Effector memory CD8-positive, alpha-beta T cell (primary cell): ENCODE data around the gene TSC2.

ENCODE experiments used
- ATAC-seq: fragments of 150-1000 bp; cut with Tn5 transposase; replicated peaks from 2 replicates; pipeline ENCODE4 v1.10.0; 2021; ENCODE audit warnings: mild to moderate bottlenecking, moderate library complexity
- DNase-seq, 3 experiments: peaks; one replicate each; pipeline ENCODE4 v3.0.0; 2021
- H3K27ac Mint-ChIP-seq, 2 donors: one replicate each; pipeline ENCODE4 v1.8.0; 2022; ENCODE audit warnings: mild to moderate bottlenecking in 2 of 2, mixed read lengths in 2 of 2, moderate library complexity in 2 of 2
- H3K27me3 Mint-ChIP-seq, 2 donors: one replicate each; pipeline ENCODE4 v1.8.0; 2022; ENCODE audit warnings: mixed read lengths in 2 of 2
- H3K36me3 Mint-ChIP-seq: one replicate; pipeline ENCODE4 v1.8.0; 2022; ENCODE audit warnings: mild to moderate bottlenecking, moderate library complexity, mixed read lengths; ENCODE audit not compliant: insufficient read depth
- H3K4me1 Mint-ChIP-seq, 2 donors: one replicate each; pipeline ENCODE4 v1.8.0; 2022; ENCODE audit warnings: low read depth in 2 of 2, mixed read lengths in 2 of 2
- H3K4me3 Mint-ChIP-seq, 2 donors: one replicate each; pipeline ENCODE4 v1.8.0; 2022; ENCODE audit warnings: mild to moderate bottlenecking in 2 of 2, mixed read lengths in 2 of 2, moderate library complexity in 2 of 2
- H3K9me3 Mint-ChIP-seq, 2 donors: one replicate each; pipeline ENCODE4 v1.8.0; 2022; ENCODE audit warnings: mixed read lengths in 2 of 2

TSC2 gene

DNA sequence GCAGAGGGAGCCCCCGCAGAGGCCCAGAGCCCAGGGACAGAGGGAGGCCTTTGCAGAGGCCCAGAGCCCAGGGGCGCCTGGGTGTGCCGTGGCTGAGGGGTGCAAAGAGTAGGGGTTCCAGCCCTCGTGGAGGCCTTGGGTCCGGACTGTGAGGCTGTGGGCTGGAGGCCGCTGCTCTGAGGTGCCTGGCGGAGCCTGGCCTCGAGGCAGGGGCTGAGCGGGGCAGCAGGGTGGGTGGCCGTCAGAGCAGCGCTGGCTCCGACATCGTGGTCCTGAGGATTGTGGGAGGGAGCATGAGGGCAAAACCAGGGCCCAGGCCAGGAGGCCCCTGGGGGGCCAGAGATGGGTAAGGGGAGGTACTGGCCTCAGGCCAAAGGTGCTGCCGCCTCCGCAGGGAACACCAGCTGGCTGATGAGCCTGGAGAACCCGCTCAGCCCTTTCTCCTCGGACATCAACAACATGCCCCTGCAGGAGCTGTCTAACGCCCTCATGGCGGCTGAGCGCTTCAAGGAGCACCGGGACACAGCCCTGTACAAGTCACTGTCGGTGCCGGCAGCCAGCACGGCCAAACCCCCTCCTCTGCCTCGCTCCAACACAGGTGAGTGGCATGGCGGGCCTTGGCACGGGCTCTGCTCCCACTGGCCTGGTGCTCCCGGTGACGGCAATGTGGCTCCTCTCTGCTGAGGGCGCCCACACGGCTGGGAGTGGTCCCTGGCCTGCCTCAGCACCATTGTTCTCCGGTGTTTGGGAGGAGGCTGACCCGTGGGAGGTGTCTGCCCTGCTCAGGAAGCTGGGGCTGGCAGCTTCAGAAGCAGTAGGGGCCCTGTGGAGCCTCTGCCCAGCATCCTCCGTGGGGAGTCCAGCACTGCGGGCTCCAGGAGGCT is 33.7 kb downstream of the TSC2 start:
- Mint-ChIP-seq H3K36me3 (peaks cover 23% of the 10 kb centered on the region), H3K4me3 (no peak overlapping the region), H3K27ac (no peak overlapping the region), H3K9me3 (no peaks in the 10 kb centered on the region), H3K4me1 (peaks cover 0 to 2% of the 10 kb centered on the region in 2 donors), H3K27me3 (no peaks in the 10 kb centered on the region)
- no peak for DNase-seq
- no peak for ATAC-seq

DNA sequence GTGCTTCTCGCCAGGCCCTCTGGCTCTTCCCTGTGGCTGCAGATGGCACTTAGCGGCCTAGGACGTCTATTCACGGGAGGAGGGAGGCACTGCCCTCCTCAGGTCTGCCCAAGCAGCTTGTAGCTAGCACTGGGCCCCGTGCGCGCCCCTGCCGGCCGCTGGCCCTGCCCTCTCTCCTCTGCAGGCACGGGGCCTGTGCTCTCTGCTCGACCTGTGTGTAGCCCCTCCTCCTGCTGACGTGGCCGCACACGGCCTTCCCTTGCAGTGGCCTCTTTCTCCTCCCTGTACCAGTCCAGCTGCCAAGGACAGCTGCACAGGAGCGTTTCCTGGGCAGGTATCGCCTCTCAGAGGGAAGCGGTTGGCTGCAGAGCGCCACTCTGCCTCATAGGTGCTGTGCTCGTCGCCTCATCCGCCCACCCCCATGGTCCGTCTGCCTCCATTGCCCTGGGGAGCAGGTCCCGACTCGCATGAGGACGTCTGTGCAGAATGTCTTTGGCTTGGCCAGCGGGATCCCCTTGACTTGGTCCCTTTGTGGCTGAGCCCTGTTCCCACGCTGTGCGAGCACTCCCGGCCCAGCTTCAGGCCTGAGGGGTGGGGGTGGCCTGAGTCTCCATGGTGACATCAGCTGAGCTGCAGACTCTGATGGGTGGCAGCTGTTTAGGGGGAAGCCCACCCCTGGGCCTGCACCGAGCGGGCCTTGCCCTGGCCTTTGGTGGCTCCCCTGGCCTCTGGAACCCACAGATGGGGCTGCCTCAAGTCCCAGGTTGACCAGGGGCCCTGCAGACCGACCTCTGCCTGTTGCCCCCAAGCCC is 34.6 kb downstream of the TSC2 start:
- Mint-ChIP-seq H3K9me3 (no peaks in the 10 kb centered on the region), H3K27ac (peak overlapping the region; percentile 58 to 81), H3K36me3 (peaks cover 23% of the 10 kb centered on the region), H3K4me3 (no peak overlapping the region), H3K27me3 (no peaks in the 10 kb centered on the region), H3K4me1 (peaks cover 0 to 2% of the 10 kb centered on the region in 2 donors)
- ATAC-seq (no peak), DNase-seq (no peak)

DNA sequence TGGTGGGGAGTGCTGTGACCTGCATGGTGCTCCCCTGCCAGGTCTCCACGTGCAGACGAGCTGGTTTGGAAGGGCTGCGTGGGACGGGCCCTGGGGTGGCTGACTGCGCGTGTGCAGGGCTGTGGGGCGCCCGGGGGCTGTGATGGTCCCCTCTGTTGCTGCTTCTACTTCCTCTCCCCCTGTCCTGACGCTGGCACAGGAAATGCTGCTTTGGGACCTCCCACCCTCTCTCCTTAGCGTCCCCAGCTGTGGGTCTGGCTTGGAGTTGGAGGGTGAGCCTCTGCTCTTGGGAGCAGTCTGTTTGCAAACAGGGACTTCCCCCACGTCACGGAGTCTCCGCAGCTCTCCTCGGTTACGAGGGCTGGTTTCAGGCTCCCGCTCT is 35.2 kb downstream of the TSC2 start:
- no peaks in the 10 kb centered on the region for H3K27me3 Mint-ChIP-seq
- ATAC-seq = no peak
- H3K27ac Mint-ChIP-seq = no peak overlapping the region
- no peaks in the 10 kb centered on the region for H3K9me3 Mint-ChIP-seq
- H3K4me1 Mint-ChIP-seq = peaks cover 0 to 2% of the 10 kb centered on the region in 2 donors
- no peak overlapping the region for H3K4me3 Mint-ChIP-seq
- DNase-seq = no peak
- H3K36me3 Mint-ChIP-seq = peaks cover 23% of the 10 kb centered on the region

DNA sequence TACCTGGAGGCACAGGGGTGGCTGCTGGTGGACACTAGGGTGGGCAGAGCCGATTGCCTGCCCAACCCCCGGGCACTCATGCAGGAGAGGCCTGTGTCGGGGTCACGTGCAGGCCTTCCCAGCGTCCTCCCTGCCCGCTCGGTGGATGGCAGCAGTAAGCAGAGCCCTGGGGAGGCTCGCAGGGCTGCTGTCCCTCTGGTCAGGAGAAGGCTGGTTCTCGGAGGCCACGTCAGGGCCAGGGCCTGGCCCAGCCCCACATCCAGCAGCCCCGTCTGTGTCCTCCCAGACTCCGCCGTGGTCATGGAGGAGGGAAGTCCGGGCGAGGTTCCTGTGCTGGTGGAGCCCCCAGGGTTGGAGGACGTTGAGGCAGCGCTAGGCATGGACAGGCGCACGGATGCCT is 35.6 kb downstream of the TSC2 start:
- Mint-ChIP-seq H3K27ac (no peak overlapping the region), H3K4me3 (no peak overlapping the region), H3K36me3 (peaks cover 23% of the 10 kb centered on the region)

DNA sequence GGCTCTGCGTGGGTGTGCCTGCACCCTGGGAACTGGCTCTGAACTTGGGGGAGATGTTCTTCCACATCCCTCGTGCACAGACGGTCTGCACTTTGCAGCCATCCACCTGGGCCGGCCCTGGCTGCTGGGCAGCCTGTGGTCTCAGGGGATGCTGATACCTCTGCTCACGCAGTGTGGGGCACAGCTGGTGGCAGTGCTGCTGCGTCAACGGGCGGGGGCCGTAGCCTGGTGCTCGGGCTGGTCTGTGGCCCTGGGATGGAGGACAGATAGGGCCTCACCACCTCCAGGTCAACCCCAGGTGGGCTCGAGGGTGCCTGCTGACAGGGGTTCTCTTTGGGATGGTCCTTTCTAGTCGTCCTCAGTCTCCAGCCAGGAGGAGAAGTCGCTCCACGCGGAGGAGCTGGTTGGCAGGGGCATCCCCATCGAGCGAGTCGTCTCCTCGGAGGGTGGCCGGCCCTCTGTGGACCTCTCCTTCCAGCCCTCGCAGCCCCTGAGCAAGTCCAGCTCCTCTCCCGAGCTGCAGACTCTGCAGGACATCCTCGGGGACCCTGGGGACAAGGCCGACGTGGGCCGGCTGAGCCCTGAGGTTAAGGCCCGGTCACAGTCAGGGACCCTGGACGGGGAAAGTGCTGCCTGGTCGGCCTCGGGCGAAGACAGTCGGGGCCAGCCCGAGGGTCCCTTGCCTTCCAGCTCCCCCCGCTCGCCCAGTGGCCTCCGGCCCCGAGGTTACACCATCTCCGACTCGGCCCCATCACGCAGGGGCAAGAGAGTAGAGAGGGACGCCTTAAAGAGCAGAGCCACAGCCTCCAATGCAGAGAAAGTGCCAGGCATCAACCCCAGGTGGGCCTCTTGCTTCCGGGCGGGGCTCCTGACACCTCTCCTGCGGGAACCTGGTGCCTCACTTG is 36.3 kb downstream of the TSC2 start:
- Mint-ChIP-seq H3K4me1 (peaks cover 0 to 2% of the 10 kb centered on the region in 2 donors), H3K36me3 (peaks cover 23% of the 10 kb centered on the region), H3K9me3 (no peaks in the 10 kb centered on the region), H3K27ac (no peak overlapping the region), H3K27me3 (no peaks in the 10 kb centered on the region), H3K4me3 (no peak overlapping the region)
- no peak for ATAC-seq
- no peak for DNase-seq

More for the DNA sequence above, 35.6 kb downstream of the TSC2 start:
- no peak for ATAC-seq
- Mint-ChIP-seq H3K4me1 (peaks cover 0 to 2% of the 10 kb centered on the region in 2 donors), H3K9me3 (no peaks in the 10 kb centered on the region), H3K27me3 (no peaks in the 10 kb centered on the region)
- no peak for DNase-seq

GRCh38 chr16:2084895-2085625 is 37.3 kb downstream of the TSC2 start:
- Mint-ChIP-seq H3K36me3 (peaks cover 20% of the 10 kb centered on the region), H3K4me3 (no peak overlapping the region)
- no peak for ATAC-seq

GRCh38 chr16:2085669-2086068 is 37.9 kb downstream of the TSC2 start:
- no peaks in the 10 kb centered on the region for H3K27me3 Mint-ChIP-seq
- peaks cover 0 to 2% of the 10 kb centered on the region in 2 donors for H3K4me1 Mint-ChIP-seq

More at GRCh38 chr16:2084895-2085625, 37.3 kb downstream of the TSC2 start:
- DNase-seq = no peak
- no peaks in the 10 kb centered on the region for H3K9me3 Mint-ChIP-seq
- H3K4me1 Mint-ChIP-seq = peaks cover 0 to 2% of the 10 kb centered on the region in 2 donors
- H3K27ac Mint-ChIP-seq = no peak overlapping the region
- no peaks in the 10 kb centered on the region for H3K27me3 Mint-ChIP-seq

GRCh38 chr16:2086106-2086742 is 38.4 kb downstream of the TSC2 start:
- peaks cover 0 to 2% of the 10 kb centered on the region in 2 donors for H3K4me1 Mint-ChIP-seq
- H3K27ac Mint-ChIP-seq = no peak overlapping the region
- no peaks in the 10 kb centered on the region for H3K27me3 Mint-ChIP-seq
- peaks cover 20% of the 10 kb centered on the region for H3K36me3 Mint-ChIP-seq
- H3K4me3 Mint-ChIP-seq = no peak overlapping the region
- ATAC-seq = no peak
- no peak for DNase-seq
- no peaks in the 10 kb centered on the region for H3K9me3 Mint-ChIP-seq

More at GRCh38 chr16:2085669-2086068, 37.9 kb downstream of the TSC2 start:
- DNase-seq = no peak
- Mint-ChIP-seq H3K4me3 (no peak overlapping the region), H3K27ac (no peak overlapping the region), H3K36me3 (peaks cover 20% of the 10 kb centered on the region), H3K9me3 (no peaks in the 10 kb centered on the region)
- ATAC-seq = no peak

DNA sequence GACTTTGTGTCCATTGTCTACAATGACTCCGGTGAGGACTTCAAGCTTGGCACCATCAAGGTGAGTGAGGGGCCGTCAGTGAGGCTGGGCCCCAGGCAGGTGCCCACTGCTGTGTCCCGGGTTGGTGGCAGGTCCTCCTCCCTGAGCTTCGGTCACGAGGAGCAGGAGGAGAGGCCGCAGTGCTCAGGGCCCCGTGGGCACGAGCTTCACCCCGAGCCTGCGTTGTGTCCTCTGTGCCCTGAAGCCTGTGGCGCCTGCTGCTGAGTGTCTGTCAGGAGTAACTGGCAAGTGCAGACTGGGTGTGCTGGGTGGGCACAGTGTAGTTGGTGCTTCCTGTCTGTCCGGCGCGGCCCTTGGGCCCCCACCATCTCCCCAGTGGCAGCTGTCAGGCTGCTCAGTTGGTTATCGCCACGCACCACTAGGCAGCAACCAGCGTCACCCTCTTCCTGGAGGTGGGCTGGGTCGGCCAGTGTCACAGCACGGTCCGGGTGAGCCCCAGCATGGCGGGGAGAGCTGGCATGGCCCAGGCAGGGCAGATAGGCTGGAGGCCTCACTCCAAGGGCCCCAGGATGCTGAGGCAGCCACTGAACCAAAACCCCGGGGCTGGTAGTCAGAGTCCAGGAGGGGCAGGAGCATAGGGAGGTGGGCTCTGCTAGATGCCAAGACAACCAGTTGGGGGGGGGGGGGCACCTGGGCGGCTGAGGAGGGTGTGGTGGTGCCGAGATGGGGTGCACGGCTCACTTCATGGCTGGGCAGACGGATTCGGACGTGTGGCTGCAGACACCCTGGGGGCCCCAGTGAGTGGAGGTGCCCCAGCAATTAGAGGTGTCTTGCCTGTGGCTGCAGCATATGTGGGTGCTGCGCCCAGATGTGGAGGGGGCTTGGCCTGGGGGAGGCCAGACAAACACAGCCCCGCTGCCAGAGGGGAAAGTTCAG is 39.3 kb downstream of the TSC2 start:
- no peaks in the 10 kb centered on the region for H3K9me3 Mint-ChIP-seq
- no peak overlapping the region for H3K27ac Mint-ChIP-seq
- H3K4me3 Mint-ChIP-seq = no peak overlapping the region
- DNase-seq = no peak
- H3K4me1 Mint-ChIP-seq = peaks cover 0 to 2% of the 10 kb centered on the region in 2 donors
- H3K27me3 Mint-ChIP-seq = no peaks in the 10 kb centered on the region
- no peak for ATAC-seq
- peaks cover 19% of the 10 kb centered on the region for H3K36me3 Mint-ChIP-seq

DNA sequence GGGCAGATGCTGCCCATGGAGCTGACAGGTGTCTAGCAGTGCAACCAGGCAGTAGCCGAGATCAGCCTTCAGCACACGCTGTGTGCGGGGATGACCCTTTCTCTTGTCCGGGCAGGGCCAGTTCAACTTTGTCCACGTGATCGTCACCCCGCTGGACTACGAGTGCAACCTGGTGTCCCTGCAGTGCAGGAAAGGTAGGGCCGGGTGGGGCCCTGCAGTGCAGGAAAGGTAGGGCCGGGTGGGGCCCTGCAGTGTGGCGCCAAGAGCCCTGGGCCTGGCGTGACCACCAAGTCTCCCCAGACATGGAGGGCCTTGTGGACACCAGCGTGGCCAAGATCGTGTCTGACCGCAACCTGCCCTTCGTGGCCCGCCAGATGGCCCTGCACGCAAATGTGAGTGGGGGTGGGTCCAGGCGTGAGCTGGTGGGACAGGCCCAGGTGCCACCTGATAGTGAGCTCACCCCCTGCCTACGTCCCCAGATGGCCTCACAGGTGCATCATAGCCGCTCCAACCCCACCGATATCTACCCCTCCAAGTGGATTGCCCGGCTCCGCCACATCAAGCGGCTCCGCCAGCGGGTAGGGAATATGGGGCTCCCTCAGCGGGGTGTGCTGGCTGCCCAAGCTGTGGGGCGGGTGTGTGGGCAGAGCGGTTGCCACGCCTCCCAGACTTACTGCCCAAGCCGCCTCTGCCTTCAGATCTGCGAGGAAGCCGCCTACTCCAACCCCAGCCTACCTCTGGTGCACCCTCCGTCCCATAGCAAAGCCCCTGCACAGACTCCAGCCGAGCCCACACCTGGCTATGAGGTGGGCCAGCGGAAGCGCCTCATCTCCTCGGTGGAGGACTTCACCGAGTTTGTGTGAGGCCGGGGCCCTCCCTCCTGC is 40.2 kb downstream of the TSC2 start:
- no peaks in the 10 kb centered on the region for H3K9me3 Mint-ChIP-seq
- H3K27me3 Mint-ChIP-seq = no peaks in the 10 kb centered on the region
- DNase-seq (no peak), ATAC-seq (no peak)
- H3K27ac Mint-ChIP-seq = peak overlapping the region in 1 of 2 donors; percentile 38
- H3K4me3 Mint-ChIP-seq = no peak overlapping the region
- H3K36me3 Mint-ChIP-seq = peaks cover 15% of the 10 kb centered on the region
- peaks cover 0 to 2% of the 10 kb centered on the region in 2 donors for H3K4me1 Mint-ChIP-seq
